ENCODE measurements around the gene RBM11. TPM values are rescaled to one million over a fixed set of nuclear protein-coding genes. Genes with fewer than 3 reads are reported as not detected.
A peak's percentile ranks its signal among the peaks of the same experiment; 100 is the strongest.

Gene RBM11
- total and polyA plus RNA-seq, 9 of the 15 experiments (the other 6 are each of a cell fraction or from before 2014, with no cell fraction given) = 0.98 to 5.3 (median 2.9) TPM

- intact Hi-C loops (cut with micrococcal nuclease) = loop anchor here (5.0 to 10.0 kb wide), 2 partner anchors 33 to 171 kb away; no protein-coding TSS in a partner anchor
- POLR2A ChIA-PET = no interaction called here
- H3K9me1 ChIP-seq (ENCODE audit: control insufficient read depth, insufficient read depth, low read length) = no peaks in the 10 kb centered on the region
- CTCF ChIA-PET (ENCODE audit: low intra/inter-chr PET ratio) = no interaction called here
- BruUV-seq (replicated peaks) = no TSS peak
- in situ Hi-C loops (cut with MboI) = no loop called here
- FAIRE-seq (peak; percentile 64), DNase-seq (ENCODE audit: extremely low read depth in 1 of 4, low spot score in 3 of 4) (peak in 3 of 4 experiments; percentile 10 to 48 (median 47)), ATAC-seq (peak; percentile 46; the same call in 2 of the 3 replicates)
- H3K36me3 ChIP-seq (ENCODE audit: control insufficient read depth, insufficient read depth, low read length) = no peaks in the 10 kb centered on the region
- H4K20me1 ChIP-seq (replicated peaks; ENCODE audit: control insufficient read depth, insufficient read depth, low read length) = no peaks in the 10 kb centered on the region
- no peak overlapping the region for H3K9ac ChIP-seq (ENCODE audit: insufficient read depth in 1 of 2, low read depth in 2 of 2, low read length in 2 of 2)
- no peaks in the 10 kb centered on the region for H3K27me3 ChIP-seq (ENCODE audit: control insufficient read depth in 2 of 2, insufficient read depth in 2 of 2, low read length in 2 of 2)
- no peaks in the 10 kb centered on the region; a peak in 1 of 5 replicates for H3K4me1 ChIP-seq (replicated peaks in 1 of 2; ENCODE audit: control insufficient read depth in 2 of 2, insufficient read depth in 2 of 2, low read length in 2 of 2)
- no peak overlapping the region for H3K27ac ChIP-seq (ENCODE audit: extremely low read depth, low read depth, low read length)
- 0% methylated on average over 1 of the region's 1 CpG for WGBS (ENCODE audit: insufficient coverage, low coverage, missing lambda C conversion rate)
- no peak overlapping the region for H3K4me2 ChIP-seq (ENCODE audit: insufficient read depth, low read length)
- no peaks in the 10 kb centered on the region for H3K79me2 ChIP-seq (ENCODE audit: control insufficient read depth, insufficient read depth, low read length)
- no peak overlapping the region for H3K4me3 ChIP-seq
- H2AFZ ChIP-seq (ENCODE audit: low read depth, low read length) = no peak overlapping the region
- H3K9me3 ChIP-seq (replicated peaks; ENCODE audit: control insufficient read depth, insufficient read depth, low read depth, low read length) = no peaks in the 10 kb centered on the region
- TF ChIP-seq NFATC3 (IDR thresholded peaks at IDR 0.05) (peak; percentile 71; the same call in 1 of the 2 replicates), ARID1B (IDR thresholded peaks at IDR 0.05) (peak; percentile 55), JUN (IDR thresholded peaks at IDR 0.05; ENCODE audit: borderline replicate concordance, low read depth, low read length) (peak; percentile 48; the same call in 1 of the 2 replicates), JUN (CRISPR knock-in tag; IDR thresholded peaks at IDR 0.05; ENCODE audit: borderline replicate concordance) (no peak), JUND (IDR thresholded peaks at IDR 0.05; ENCODE audit: borderline replicate concordance, low read depth, low read length) (peak; percentile 73), JUND (tag; IDR thresholded peaks at IDR 0.05; ENCODE audit: borderline replicate concordance, low read depth, low read length) (peak; percentile 76; the same call in 2 of the 3 replicates), DPF2 (IDR thresholded peaks at IDR 0.05) (peak; percentile 44; the same call in 1 of the 2 replicates), OTX1 (CRISPR knock-in tag; IDR thresholded peaks at IDR 0.05) (no peak), SMARCA4 (IDR thresholded peaks at IDR 0.05) (peak; percentile 38; the same call in 1 of the 2 replicates), MEIS2 (IDR thresholded peaks at IDR 0.05; ENCODE audit: partially characterized antibody) (peak; percentile 94), TSHZ1 (CRISPR knock-in tag; IDR thresholded peaks at IDR 0.05) (no peak), PKNOX1 (IDR thresholded peaks at IDR 0.05) (peak; percentile 77), ATF3 (IDR thresholded peaks at IDR 0.05) (peak; percentile 79), ATF3 (CRISPR knock-in tag; conservative IDR thresholded peaks at IDR 0.05) (no peak), FOSL1 (tag; conservative IDR thresholded peaks at IDR 0.05) (peak; percentile 81)
These were observed 47.9 kb downstream of the RBM11 start for GRCh38 chr21:14263879-14264278.

All from K562 (cell line).